Skeletal muscle cell (primary cell): Measurements from ENCODE around the gene COBLL1.
"Not testable (repeated sequence)": the region's sequence is repeated elsewhere in the genome, so short reads cannot be mapped to it uniquely, and the experiment has no call there.

Experiments used
- DNase-seq: peaks from one replicate; pipeline ENCODE4 v3.0.0-alpha.2; 2010; ENCODE audit warnings: low read depth
- H3K4me3 ChIP-seq: 2 replicates; pipeline ENCODE4 v1.5.1; 2011; ENCODE audit warnings: low read depth, mild to moderate bottlenecking, control low read depth, low read length, moderate library complexity

The COBLL1 gene

GRCh38 chr2:164859906-164860693, 18.5 kb upstream of the COBLL1 start:
- H3K4me3 ChIP-seq, DNase-seq: not testable (repeated sequence)

GRCh38 chr2:164859251-164859818, 17.7 kb upstream of the COBLL1 start:
- H3K4me3 ChIP-seq: no peak overlapping the region
- no peak for DNase-seq

GRCh38 chr2:164852086-164852485, 10.5 kb upstream of the COBLL1 start:
- DNase-seq: no peak
- H3K4me3 ChIP-seq: no peak overlapping the region

- H3K4me3 ChIP-seq: no peak overlapping the region
- no peak for DNase-seq
These were observed 8.6 kb upstream of the COBLL1 start for GRCh38 chr2:164850235-164850634.

GRCh38 chr2:164849506-164849905, 7.9 kb upstream of the COBLL1 start:
- DNase-seq: no peak
- H3K4me3 ChIP-seq: no peak overlapping the region

- H3K4me3 ChIP-seq: no peak overlapping the region
- no peak for DNase-seq
These were observed 6.5 kb upstream of the COBLL1 start for GRCh38 chr2:164847981-164848741.

- H3K4me3 ChIP-seq: no peak overlapping the region
These were observed 5.7 kb upstream of the COBLL1 start for GRCh38 chr2:164847291-164847690.

GRCh38 chr2:164846276-164846675, 4.7 kb upstream of the COBLL1 start:
- no peak for DNase-seq

More at GRCh38 chr2:164847291-164847690, 5.7 kb upstream of the COBLL1 start:
- DNase-seq: no peak

GRCh38 chr2:164843346-164843911, 1.8 kb upstream of the COBLL1 start:
- no peak for DNase-seq
- no peak overlapping the region for H3K4me3 ChIP-seq

More at GRCh38 chr2:164846276-164846675, 4.7 kb upstream of the COBLL1 start:
- no peak overlapping the region for H3K4me3 ChIP-seq

- no peak overlapping the region for H3K4me3 ChIP-seq
These were observed 972 bp upstream of the COBLL1 start for GRCh38 chr2:164842624-164842966.

GRCh38 chr2:164840930-164841718, 499 bp downstream of the COBLL1 start:
- H3K4me3 ChIP-seq: peak overlapping the region; percentile 81
- DNase-seq: peak; percentile 19

More at GRCh38 chr2:164842624-164842966, 972 bp upstream of the COBLL1 start:
- no peak for DNase-seq

- no peak for DNase-seq
- H3K4me3 ChIP-seq: peak overlapping the region; percentile 81
These were observed 1.1 kb downstream of the COBLL1 start for GRCh38 chr2:164840458-164840929.

- peak overlapping the region; percentile 81 for H3K4me3 ChIP-seq
- no peak for DNase-seq
These were observed 1.6 kb downstream of the COBLL1 start for GRCh38 chr2:164839914-164840457.

- no peak for DNase-seq
- H3K4me3 ChIP-seq: no peak overlapping the region
These were observed 3.8 kb downstream of the COBLL1 start for GRCh38 chr2:164837807-164838206.

- H3K4me3 ChIP-seq: no peak overlapping the region
- no peak for DNase-seq
These were observed 4.7 kb downstream of the COBLL1 start for GRCh38 chr2:164836907-164837306.

- H3K4me3 ChIP-seq: no peak overlapping the region
- no peak for DNase-seq
These were observed 6.3 kb downstream of the COBLL1 start for GRCh38 chr2:164835302-164835701.

- no peak overlapping the region for H3K4me3 ChIP-seq
- DNase-seq: no peak
These were observed 9.7 kb downstream of the COBLL1 start for GRCh38 chr2:164831887-164832286.

- no peak for DNase-seq
- no peak overlapping the region for H3K4me3 ChIP-seq
These were observed 10.4 kb downstream of the COBLL1 start for GRCh38 chr2:164831180-164831579.
